Stimulated activated CD8-positive, alpha-beta memory T cell treated with anti-CD3 and anti-CD28 coated beads, Interleukin-12 subunit alpha, Interleukin-12 subunit beta, amount 100 ng/mL, for 1 hour (primary cell): ENCODE results near the gene GNA12.
"Not testable (repeated sequence)": the region's sequence is repeated elsewhere in the genome, so short reads cannot be mapped to it uniquely, and the experiment has no call there.

ENCODE experiments used
- DNase-seq: peaks from one replicate; pipeline ENCODE4 v3.0.0-alpha.2; 2020; ENCODE audit warnings: low read depth

The GNA12 gene

GRCh38 chr7:2728316-2729030 lies 115.6 kb downstream of the GNA12 start:
- DNase-seq = no peak

GRCh38 chr7:2727206-2727605 lies 116.9 kb downstream of the GNA12 start:
- not testable (repeated sequence) for DNase-seq

GRCh38 chr7:2726316-2727018 lies 117.6 kb downstream of the GNA12 start:
- DNase-seq = no peak

GRCh38 chr7:2725178-2726105 lies 118.7 kb downstream of the GNA12 start:
- DNase-seq = no peak

- no peak for DNase-seq
Measured at GRCh38 chr7:2724453-2725177, 119.5 kb downstream of the GNA12 start.

GRCh38 chr7:2724036-2724435 lies 120.1 kb downstream of the GNA12 start:
- not testable (repeated sequence) for DNase-seq

DNA sequence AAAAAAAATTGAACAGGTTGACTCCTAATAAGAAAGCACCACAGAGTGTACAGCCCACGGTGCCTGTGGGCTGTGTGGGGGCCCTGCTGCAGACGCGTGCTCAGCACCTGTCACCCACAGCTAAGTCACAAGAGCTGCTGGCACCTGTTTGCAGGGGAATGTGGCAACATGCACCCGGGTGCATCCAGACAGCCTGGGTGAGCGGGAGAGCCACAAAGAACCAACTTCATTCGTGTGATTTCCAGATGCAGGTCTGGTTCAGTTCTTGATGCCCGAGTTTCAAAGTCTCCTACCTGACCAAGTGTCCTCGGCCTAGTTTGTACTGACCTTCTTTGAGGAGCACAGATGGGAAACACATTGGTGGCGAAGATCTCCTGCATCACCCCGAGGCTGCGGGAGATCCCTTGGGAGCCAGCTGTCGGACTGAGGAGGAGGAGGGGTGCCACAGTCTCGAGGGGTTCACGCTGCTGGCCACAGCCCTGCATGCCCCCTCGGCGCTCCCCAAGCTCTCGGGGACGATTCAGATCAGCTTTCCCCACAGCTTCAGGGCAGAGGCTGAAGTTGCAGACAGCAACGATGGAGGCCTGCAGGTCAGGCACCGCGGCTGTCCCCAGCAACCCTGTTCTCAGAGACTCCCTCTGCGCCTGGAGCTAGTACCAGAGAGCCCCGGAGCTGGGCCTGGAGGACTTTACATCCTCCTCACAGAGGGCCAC lies 120.8 kb downstream of the GNA12 start:
- DNase-seq = no peak

DNA sequence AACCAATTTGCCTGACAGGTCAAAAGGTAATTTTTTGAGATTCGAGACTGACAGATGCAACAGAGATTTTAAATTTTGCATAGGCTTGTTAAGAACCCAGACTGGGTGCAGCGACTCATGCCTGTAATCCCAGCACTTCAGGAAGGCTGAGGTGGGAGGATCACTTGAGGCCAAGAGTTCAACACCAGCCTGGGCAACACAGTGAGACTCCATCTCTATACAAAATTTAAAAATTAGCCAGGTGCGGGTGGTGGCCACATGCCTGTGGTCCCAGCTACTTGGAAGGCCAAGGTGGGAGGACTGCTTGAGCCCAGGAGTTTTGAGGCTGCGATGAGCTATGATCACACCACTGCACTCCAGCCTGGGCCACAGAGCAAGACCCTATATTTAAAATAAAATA lies 121.5 kb downstream of the GNA12 start:
- no peak for DNase-seq

GRCh38 chr7:2721842-2722241 lies 122.3 kb downstream of the GNA12 start:
- DNase-seq = no peak

DNA sequence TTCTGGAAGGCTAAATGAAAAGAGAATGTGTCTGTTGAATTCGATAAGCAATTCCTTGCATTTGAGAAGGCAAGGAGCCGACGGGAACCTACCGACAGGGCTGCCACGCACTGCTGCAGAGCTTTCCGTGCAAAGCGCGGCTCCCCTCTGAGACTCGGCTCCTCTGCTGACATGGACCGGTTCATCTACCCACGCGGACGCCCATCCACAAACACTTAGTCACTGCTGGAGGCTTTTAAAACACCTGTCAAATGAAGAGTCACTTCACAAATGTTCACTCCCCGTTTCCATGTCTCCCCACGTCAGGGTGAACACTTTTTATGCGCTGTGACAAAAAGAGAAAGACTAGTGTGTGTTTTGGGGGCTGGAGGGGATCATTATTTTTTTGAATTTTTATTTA lies 124.1 kb downstream of the GNA12 start:
- no peak for DNase-seq

DNA sequence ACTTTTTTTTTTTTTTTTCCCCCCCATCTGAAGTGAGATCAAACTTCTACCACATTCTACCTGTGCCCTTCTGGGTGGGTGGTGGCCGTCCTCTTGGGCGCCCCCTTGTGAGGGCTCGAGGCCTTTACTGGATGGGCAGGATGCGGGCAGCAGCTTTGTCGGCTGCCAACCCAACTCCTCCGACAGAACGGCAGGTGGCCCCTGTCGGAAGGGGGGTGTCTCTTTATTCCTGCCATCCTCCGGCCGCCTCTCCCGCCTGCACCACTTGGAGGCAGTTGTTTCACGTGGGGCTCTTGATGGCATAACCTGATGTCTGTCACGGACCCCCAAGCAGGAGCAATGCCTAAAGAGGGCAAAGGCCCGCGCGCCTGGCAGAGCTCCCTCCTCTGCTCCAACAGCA lies 125.1 kb downstream of the GNA12 start:
- peak; percentile 37 for DNase-seq

GRCh38 chr7:2718296-2718965 lies 125.7 kb downstream of the GNA12 start:
- no peak for DNase-seq

- no peak for DNase-seq
Measured at GRCh38 chr7:2717293-2718261, 126.5 kb downstream of the GNA12 start.

DNA sequence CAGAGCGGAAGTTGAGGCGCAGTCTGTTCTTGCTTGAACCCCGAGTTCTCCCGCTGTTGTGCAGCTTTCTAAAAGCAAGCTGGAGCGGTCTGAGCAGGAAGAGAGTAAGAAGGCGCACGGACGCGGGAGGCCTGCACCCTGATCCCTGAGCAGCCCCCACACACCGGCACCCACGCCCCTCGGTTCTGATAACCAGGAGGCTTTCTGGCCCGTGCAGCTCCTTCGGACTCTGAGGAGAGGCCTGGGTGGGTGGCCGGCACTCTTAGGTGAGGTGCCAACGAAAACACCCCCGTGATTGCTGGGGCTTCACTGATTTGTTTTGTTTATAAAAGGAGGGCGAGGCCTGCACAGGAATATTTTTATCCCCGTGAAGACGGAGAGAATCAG lies 127.2 kb downstream of the GNA12 start:
- no peak for DNase-seq

GRCh38 chr7:2716488-2716887 lies 127.6 kb downstream of the GNA12 start:
- DNase-seq = no peak

GRCh38 chr7:2715341-2716231 lies 128.5 kb downstream of the GNA12 start:
- peak; percentile 20 for DNase-seq

- DNase-seq = no peak
Measured at GRCh38 chr7:2714636-2715035, 129.5 kb downstream of the GNA12 start.

DNA sequence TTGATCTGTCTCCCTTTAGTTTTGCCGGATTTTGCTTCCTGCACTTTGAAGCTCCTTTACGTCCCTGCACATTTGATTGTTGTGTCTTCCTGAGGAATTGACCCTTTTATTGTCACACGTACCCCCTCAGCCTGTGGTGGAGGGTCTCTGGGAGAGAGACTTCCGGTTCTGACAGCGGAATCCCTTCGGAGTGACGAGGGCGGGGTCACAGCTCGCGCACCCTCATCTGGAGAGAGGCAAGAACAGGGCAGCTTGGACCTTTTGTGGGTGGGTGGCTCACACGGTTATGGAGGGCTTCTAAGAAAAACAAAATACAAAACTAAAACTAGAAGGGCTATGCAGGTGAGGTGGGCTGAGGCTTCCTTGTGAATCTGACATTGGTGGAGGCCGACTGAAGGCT lies 130.1 kb downstream of the GNA12 start:
- no peak for DNase-seq

DNA sequence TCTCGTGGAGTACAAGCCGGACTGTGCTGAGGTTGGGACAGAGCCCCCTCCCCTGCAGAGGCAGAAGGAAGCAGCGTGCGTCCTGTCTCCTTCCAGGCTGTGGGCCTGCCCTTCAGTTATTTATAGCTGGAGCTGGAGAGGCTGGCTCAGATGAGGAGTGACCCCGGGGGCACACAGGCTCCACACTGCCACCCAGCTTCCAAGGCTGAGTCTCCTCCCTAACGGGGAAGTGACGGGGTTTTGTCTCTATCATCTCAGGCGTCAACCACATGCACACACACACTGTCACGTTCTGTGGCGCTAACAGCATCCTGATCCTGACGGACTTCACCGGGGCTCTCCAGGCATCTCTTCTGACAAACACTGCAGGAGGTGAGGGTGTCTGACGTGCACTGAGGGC lies 130.7 kb downstream of the GNA12 start:
- DNase-seq = no peak
